ENCODE data around the gene FGD4. TPM values are rescaled to one million over a fixed set of nuclear protein-coding genes. Genes with fewer than 3 reads are reported as not detected.
A peak's percentile ranks its signal among the peaks of the same experiment; 100 is the strongest.

The FGD4 gene
- total RNA-seq (ENCODE audit: unreplicated experiment) = 17.2 TPM
- long read RNA-seq, partial matches to known transcripts = 1 of 1 reads
- long read RNA-seq, other reads (novel, unspliced or antisense) = 0 of 1 reads

- Mint-ChIP-seq H3K4me1 (ENCODE audit: unreplicated experiment) (peaks cover 9% of the 10 kb centered on the region), H3K4me3 (ENCODE audit: unreplicated experiment) (peak within 1 kb of the TSS; percentile 93), H3K36me3 (ENCODE audit: low read depth, unreplicated experiment) (peaks cover 6% of the 10 kb centered on the region), H3K27me3 (ENCODE audit: unreplicated experiment) (no peaks in the 10 kb centered on the region), H3K9me3 (ENCODE audit: unreplicated experiment) (no peaks in the 10 kb centered on the region), H3K27ac (ENCODE audit: unreplicated experiment) (peak within 1 kb of the TSS; percentile 36)
- TF ChIP-seq, protein P1, sequence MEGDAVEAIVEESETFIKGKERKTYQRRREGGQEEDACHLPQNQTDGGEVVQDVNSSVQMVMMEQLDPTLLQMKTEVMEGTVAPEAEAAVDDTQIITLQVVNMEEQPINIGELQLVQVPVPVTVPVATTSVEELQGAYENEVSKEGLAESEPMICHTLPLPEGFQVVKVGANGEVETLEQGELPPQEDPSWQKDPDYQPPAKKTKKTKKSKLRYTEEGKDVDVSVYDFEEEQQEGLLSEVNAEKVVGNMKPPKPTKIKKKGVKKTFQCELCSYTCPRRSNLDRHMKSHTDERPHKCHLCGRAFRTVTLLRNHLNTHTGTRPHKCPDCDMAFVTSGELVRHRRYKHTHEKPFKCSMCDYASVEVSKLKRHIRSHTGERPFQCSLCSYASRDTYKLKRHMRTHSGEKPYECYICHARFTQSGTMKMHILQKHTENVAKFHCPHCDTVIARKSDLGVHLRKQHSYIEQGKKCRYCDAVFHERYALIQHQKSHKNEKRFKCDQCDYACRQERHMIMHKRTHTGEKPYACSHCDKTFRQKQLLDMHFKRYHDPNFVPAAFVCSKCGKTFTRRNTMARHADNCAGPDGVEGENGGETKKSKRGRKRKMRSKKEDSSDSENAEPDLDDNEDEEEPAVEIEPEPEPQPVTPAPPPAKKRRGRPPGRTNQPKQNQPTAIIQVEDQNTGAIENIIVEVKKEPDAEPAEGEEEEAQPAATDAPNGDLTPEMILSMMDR (IDR thresholded peaks at IDR 0.05; ENCODE audit: unreplicated experiment) = peak; percentile 43
- DNase-seq (ENCODE audit: low spot score) = peak; percentile 81
Measured at GRCh38 chr12:32399370-32400113, at the start of gene FGD4. Gene FGD4 (plus strand): TSS chr12:32399558.

GRCh38 chr12:32353540-32353939 is 45.8 kb upstream of the FGD4 start:
- Mint-ChIP-seq H3K4me3 (ENCODE audit: unreplicated experiment) (no peak overlapping the region), H3K27ac (ENCODE audit: unreplicated experiment) (no peak overlapping the region), H3K27me3 (ENCODE audit: unreplicated experiment) (no peaks in the 10 kb centered on the region), H3K9me3 (ENCODE audit: unreplicated experiment) (no peaks in the 10 kb centered on the region), H3K4me1 (ENCODE audit: unreplicated experiment) (no peaks in the 10 kb centered on the region), H3K36me3 (ENCODE audit: low read depth, unreplicated experiment) (peaks cover 15% of the 10 kb centered on the region)
- DNase-seq (ENCODE audit: low spot score) = no peak
- TF ChIP-seq, protein P1 (IDR thresholded peaks at IDR 0.05; ENCODE audit: unreplicated experiment) = no peak

- Mint-ChIP-seq H3K27me3 (ENCODE audit: unreplicated experiment) (no peaks in the 10 kb centered on the region), H3K9me3 (ENCODE audit: unreplicated experiment) (no peaks in the 10 kb centered on the region), H3K27ac (ENCODE audit: unreplicated experiment) (no peak overlapping the region), H3K4me3 (ENCODE audit: unreplicated experiment) (no peak overlapping the region), H3K36me3 (ENCODE audit: low read depth, unreplicated experiment) (peaks cover 6% of the 10 kb centered on the region), H3K4me1 (ENCODE audit: unreplicated experiment) (no peaks in the 10 kb centered on the region)
- DNase-seq (ENCODE audit: low spot score) = no peak
- TF ChIP-seq, protein P1 (IDR thresholded peaks at IDR 0.05; ENCODE audit: unreplicated experiment) = no peak
Measured at GRCh38 chr12:32357601-32358249, 41.6 kb upstream of the FGD4 start.

DNA sequence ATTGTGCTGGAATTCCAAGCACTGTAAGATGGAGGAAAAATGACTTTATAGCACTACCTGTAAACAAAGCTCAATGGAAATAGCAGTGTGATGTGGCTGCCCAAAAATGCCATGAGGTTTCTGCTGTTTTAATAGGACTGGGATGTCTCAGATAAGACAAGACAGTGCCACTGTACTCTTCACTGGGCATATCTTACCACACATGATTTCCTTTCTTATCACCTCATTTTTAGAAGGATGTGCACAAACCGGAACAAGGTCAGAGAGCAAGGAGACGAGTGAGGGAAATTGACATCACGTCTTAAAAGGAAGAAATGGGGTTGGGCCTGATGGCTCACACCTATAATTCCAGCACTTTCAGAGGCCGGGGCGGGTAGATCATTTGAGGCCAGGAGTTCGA is 38.4 kb upstream of the FGD4 start:
- TF ChIP-seq, protein P1 (IDR thresholded peaks at IDR 0.05; ENCODE audit: unreplicated experiment) = no peak

GRCh38 chr12:32362892-32363291 is 36.5 kb upstream of the FGD4 start:
- H3K27ac Mint-ChIP-seq (ENCODE audit: unreplicated experiment) = no peak overlapping the region
- H3K36me3 Mint-ChIP-seq (ENCODE audit: low read depth, unreplicated experiment) = peaks cover 3% of the 10 kb centered on the region
- H3K9me3 Mint-ChIP-seq (ENCODE audit: unreplicated experiment) = no peaks in the 10 kb centered on the region
- DNase-seq (ENCODE audit: low spot score) = no peak
- no peaks in the 10 kb centered on the region for H3K27me3 Mint-ChIP-seq (ENCODE audit: unreplicated experiment)
- H3K4me1 Mint-ChIP-seq (ENCODE audit: unreplicated experiment) = no peaks in the 10 kb centered on the region
- H3K4me3 Mint-ChIP-seq (ENCODE audit: unreplicated experiment) = no peak overlapping the region
- TF ChIP-seq, protein P1 (IDR thresholded peaks at IDR 0.05; ENCODE audit: unreplicated experiment) = no peak

More for the DNA sequence above, 38.4 kb upstream of the FGD4 start:
- peaks cover 6% of the 10 kb centered on the region for H3K36me3 Mint-ChIP-seq (ENCODE audit: low read depth, unreplicated experiment)
- H3K9me3 Mint-ChIP-seq (ENCODE audit: unreplicated experiment) = no peaks in the 10 kb centered on the region
- H3K4me3 Mint-ChIP-seq (ENCODE audit: unreplicated experiment) = no peak overlapping the region
- H3K27ac Mint-ChIP-seq (ENCODE audit: unreplicated experiment) = no peak overlapping the region
- H3K4me1 Mint-ChIP-seq (ENCODE audit: unreplicated experiment) = no peaks in the 10 kb centered on the region
- H3K27me3 Mint-ChIP-seq (ENCODE audit: unreplicated experiment) = no peaks in the 10 kb centered on the region
- no peak for DNase-seq (ENCODE audit: low spot score)
